Breast epithelium (tissue), 4 donors: Measurements from ENCODE around the gene STARD3NL. TPM values are rescaled to one million over a fixed set of nuclear protein-coding genes. Genes with fewer than 3 reads are reported as not detected.
"Not testable (repeated sequence)": the region's sequence is repeated elsewhere in the genome, so short reads cannot be mapped to it uniquely, and the experiment has no call there.

Experiments used
- DNase-seq, 2 donors: peaks; one replicate each; pipeline ENCODE4 v3.0.0-alpha.2; 2019; ENCODE audit warnings: low spot score in 2 of 2
- H3K27ac ChIP-seq, 2 donors: fragments of 200-600 bp; sonication (generic) in 1 of 2; one replicate each; pipeline ENCODE4 v1.5.1; 2016 to 2019; ENCODE audit warnings: mild to moderate bottlenecking in 1 of 2
- H3K27me3 ChIP-seq, 2 donors: fragments of 200-600 bp; sonication (generic) in 1 of 2; one replicate each; pipeline versions ENCODE4 v1.5.1 to v1.6.0; 2017 to 2019; ENCODE audit warnings: control low read depth in 1 of 2, mild to moderate bottlenecking in 1 of 2
- H3K36me3 ChIP-seq: fragments of 200-600 bp; one replicate; pipeline ENCODE4 v1.5.1; 2019
- H3K4me1 ChIP-seq, 2 donors: fragments of 200-600 bp; sonication (generic); one replicate each; pipeline ENCODE4 v1.5.1; 2016 to 2019; ENCODE audit warnings: control low read depth in 1 of 2
- H3K4me3 ChIP-seq, 3 donors: fragments of 200-600 bp; sonication (generic); 1 replicate in 2 of 3; 2 replicates in 1 of 3; pipeline ENCODE4 v1.5.1; 2016 to 2019; ENCODE audit warnings: mild to moderate bottlenecking in 3 of 3, moderate library complexity in 2 of 3
- H3K9me3 ChIP-seq, 2 donors: fragments of 200-600 bp; sonication (generic) in 1 of 2; one replicate each; pipeline ENCODE4 v1.5.1; 2016 to 2019; ENCODE audit warnings: control low read depth in 1 of 2
- CTCF ChIP-seq, 3 donors: fragments of 450-650 bp; IDR thresholded peaks; one replicate each; pipeline ENCODE4 v1.5.1; 2016 to 2017; ENCODE audit warnings: antibody characterized with exemption in 3 of 3, mild to moderate bottlenecking in 3 of 3, moderate library complexity in 3 of 3
- POLR2A ChIP-seq: fragments of 450-650 bp; IDR thresholded peaks from one replicate; pipeline ENCODE4 v1.6.1; 2016; ENCODE audit warnings: antibody characterized with exemption, mild to moderate bottlenecking, moderate library complexity
- POLR2AphosphoS5 ChIP-seq, 3 donors: sonication (generic); formaldehyde crosslinking; IDR thresholded peaks; one replicate each; pipeline ENCODE4 v1.6.1; 2017; ENCODE audit warnings: antibody characterized with exemption in 3 of 3
- intact Hi-C: fragments of 100-400 bp; cut with DNase I; formaldehyde crosslinking; loops from one replicate; pipeline ENCODE4 v1.15.1; 2023; ENCODE audit warnings: low total_unique reads
- total RNA-seq, 3 donors: library from RNA; depleted of rRNA; stranded (reverse); fragments of >200 nt; gene quantifications; one replicate each; pipeline ENCODE4 v1.1.0, GENCODE V29; 2016

The STARD3NL gene
- total RNA-seq, 3 donors from 2014 or later, result 36.8 to 42.9 (median 42.6) TPM

GRCh38 chr7:38169847-38170246 lies 8.2 kb upstream of the STARD3NL start:
- intact Hi-C loops, result no loop called here
- TF ChIP-seq CTCF (IDR thresholded peaks at IDR 0.05) (no peak), POLR2AphosphoS5 (IDR thresholded peaks at IDR 0.05) (no peak), POLR2A (no peak)
- no peaks in the 10 kb centered on the region for H3K4me1 ChIP-seq
- no peaks in the 10 kb centered on the region for H3K9me3 ChIP-seq
- DNase-seq, result no peak
- H3K27me3 ChIP-seq, result no peaks in the 10 kb centered on the region
- no peaks in the 10 kb centered on the region for H3K36me3 ChIP-seq
- H3K4me3 ChIP-seq, result no peak overlapping the region
- peak overlapping the region in 1 of 2 donors; percentile 60 for H3K27ac ChIP-seq

DNA sequence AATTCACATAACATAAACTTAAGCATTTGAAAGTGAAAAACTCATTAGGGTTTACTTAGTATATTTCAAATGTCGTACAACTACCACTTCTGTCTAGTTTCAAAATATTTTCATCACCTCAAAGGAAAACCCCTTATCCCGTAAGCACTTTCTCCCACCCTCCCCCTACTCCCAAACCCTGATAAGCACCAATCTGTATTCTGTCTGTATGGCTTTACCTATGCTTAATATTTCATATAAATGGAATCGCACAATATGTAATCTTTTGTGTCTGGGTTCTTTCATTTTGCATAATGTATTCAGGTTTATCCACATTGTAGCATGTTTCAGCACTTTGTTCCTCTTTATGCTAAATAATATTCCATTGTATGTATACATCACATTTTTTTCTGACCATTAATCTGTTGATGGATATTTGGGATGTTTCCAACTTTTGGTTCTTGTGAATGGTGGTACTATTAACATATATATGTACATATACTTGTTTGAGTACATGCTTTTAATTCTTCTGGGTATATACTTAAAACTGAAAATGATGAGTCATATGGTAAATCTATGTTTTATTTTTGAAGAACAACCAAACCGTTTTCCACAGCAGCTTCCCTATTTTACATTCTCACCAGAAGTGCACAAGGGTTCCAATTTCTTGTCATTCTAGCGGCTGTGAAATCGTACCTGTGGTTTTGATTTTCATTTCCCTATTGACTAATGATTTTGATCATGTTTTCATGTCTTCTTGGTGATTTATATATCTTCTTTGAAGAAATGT lies 6.2 kb upstream of the STARD3NL start:
- Histone ChIP-seq H3K4me1 (no peaks in the 10 kb centered on the region), H3K4me3 (no peak overlapping the region), H3K27ac (no peak overlapping the region), H3K27me3 (no peaks in the 10 kb centered on the region), H3K9me3 (no peaks in the 10 kb centered on the region), H3K36me3 (no peaks in the 10 kb centered on the region)
- no peak for DNase-seq
- intact Hi-C loops, result no loop called here
- TF ChIP-seq POLR2AphosphoS5 (IDR thresholded peaks at IDR 0.05), result no peak
- no peak for TF ChIP-seq POLR2A
- TF ChIP-seq CTCF (IDR thresholded peaks at IDR 0.05), result no peak

DNA sequence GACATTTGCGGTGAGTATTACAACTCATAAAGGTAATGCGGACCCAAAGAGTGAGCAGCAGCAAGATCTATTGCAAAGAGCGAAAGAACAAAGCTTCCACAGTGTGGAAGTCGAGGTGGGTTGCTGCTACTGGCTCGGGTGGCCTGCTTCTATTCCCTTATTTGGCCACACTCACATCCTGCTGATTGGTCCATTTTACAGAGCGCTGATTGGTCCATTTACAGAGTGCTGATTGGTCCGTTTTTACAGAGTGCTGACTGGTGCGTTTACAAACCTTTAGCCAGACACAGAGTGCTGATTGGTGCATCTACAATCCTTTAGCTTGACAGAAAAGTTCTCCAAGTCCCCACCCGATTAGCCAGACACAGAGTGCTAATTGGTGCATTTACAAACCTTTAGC lies 2.5 kb upstream of the STARD3NL start:
- H3K27me3 ChIP-seq, intact Hi-C loops, H3K4me3 ChIP-seq, H3K9me3 ChIP-seq, H3K27ac ChIP-seq, H3K4me1 ChIP-seq, DNase-seq, H3K36me3 ChIP-seq: not testable (repeated sequence)

GRCh38 chr7:38177621-38178003 lies 433 bp upstream of the STARD3NL start:
- H3K27ac ChIP-seq, result peak overlapping the region; percentile 90 to 95
- H3K9me3 ChIP-seq, result no peaks in the 10 kb centered on the region
- intact Hi-C loops, result no loop called here
- no peaks in the 10 kb centered on the region for H3K27me3 ChIP-seq
- H3K4me1 ChIP-seq, result peaks cover 6 to 7% of the 10 kb centered on the region in 2 donors
- no peaks in the 10 kb centered on the region for H3K36me3 ChIP-seq
- TF ChIP-seq CTCF (IDR thresholded peaks at IDR 0.05) (no peak), POLR2A (no peak), POLR2AphosphoS5 (IDR thresholded peaks at IDR 0.05) (no peak)
- peak overlapping the region; percentile 75 to 84 (median 80) for H3K4me3 ChIP-seq
- DNase-seq, result no peak

GRCh38 chr7:38178695-38179344 lies 775 bp downstream of the STARD3NL start:
- Histone ChIP-seq H3K36me3 (no peaks in the 10 kb centered on the region), H3K9me3 (no peaks in the 10 kb centered on the region), H3K4me1 (peaks cover 6 to 7% of the 10 kb centered on the region in 2 donors), H3K4me3 (peak overlapping the region; percentile 75 to 84 (median 80)), H3K27me3 (no peaks in the 10 kb centered on the region), H3K27ac (peak overlapping the region; percentile 90 to 95)
- DNase-seq, result no peak
- intact Hi-C loops, result no loop called here
- TF ChIP-seq POLR2AphosphoS5 (IDR thresholded peaks at IDR 0.05) (no peak), CTCF (IDR thresholded peaks at IDR 0.05) (no peak), POLR2A (no peak)
